Cardiac ventricle fibroblast (primary cell): Measurements from ENCODE around the gene RXYLT1. TPM values are rescaled to one million over a fixed set of nuclear protein-coding genes. Genes with fewer than 3 reads are reported as not detected.

Source experiments
- total RNA-seq: library from RNA; depleted of rRNA; stranded (reverse); fragments of >200 nt; gene quantifications from 2 replicates; pipeline ENCODE4 v1.2.3, GENCODE V29; 2015

The RXYLT1 gene, protein sequence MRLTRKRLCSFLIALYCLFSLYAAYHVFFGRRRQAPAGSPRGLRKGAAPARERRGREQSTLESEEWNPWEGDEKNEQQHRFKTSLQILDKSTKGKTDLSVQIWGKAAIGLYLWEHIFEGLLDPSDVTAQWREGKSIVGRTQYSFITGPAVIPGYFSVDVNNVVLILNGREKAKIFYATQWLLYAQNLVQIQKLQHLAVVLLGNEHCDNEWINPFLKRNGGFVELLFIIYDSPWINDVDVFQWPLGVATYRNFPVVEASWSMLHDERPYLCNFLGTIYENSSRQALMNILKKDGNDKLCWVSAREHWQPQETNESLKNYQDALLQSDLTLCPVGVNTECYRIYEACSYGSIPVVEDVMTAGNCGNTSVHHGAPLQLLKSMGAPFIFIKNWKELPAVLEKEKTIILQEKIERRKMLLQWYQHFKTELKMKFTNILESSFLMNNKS
- 15.5 and 17.2 TPM in 2 replicates for total RNA-seq

DNA sequence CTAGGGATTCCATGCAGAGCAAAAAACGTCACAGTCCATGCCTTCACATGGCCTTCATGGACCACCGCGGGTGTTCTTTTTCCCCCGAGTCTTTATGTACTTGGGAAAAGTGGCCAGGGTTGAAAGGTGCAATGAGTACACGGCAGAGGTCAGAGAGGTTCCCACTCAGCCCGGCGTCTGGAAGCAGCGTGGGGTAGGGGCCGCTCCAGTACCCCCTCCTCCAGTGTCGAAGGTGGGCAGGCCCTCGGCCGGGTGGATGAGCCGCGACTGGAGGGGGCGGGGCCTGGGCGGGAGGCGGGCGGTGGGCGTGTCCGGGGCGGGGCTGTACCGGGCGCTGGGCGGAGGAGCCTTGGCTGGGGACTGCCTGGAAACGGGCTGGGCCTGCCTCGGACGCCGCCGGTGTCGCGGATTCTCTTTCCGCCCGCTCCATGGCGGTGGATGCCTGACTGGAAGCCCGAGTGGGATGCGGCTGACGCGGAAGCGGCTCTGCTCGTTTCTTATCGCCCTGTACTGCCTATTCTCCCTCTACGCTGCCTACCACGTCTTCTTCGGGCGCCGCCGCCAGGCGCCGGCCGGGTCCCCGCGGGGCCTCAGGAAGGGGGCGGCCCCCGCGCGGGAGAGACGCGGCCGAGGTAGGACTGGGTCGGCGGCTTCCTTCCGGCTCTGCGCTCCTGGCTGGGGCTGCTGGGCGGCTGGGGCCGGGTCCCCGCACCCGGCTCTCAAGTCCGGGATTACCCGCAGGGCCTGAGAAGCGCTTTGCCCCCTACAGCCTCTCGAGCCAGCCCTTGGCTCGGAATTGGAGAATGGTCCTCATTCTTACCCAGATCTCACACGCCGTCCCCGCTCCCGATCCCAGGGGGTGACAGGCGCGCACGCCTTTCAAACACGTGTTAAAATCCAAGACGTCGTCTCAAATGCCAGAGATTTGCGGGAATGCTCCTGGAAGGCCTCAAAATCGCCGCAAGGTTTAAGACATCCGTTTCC is at the start of gene RXYLT1:
RXYLT1 (plus strand) TSS at position 412 of the 984 bp plus-strand sequence; CDS start at position 464, 52 bp downstream.

GRCh38 chr12:63844391-63845341 is 65.0 kb downstream of the RXYLT1 start, which contains the start of gene SRGAP1:
Gene SRGAP1, plus strand, starts transcription at chr12:63844700. Its CDS starts 117 bp downstream, at chr12:63844817.

Other genes with a start within 250 kb of the RXYLT1 start
- gene DPY19L2, start 111.4 kb upstream of the RXYLT1 start, total RNA-seq, result 0.19 and 0.68 TPM in 2 replicates
- 15.5 and 17.4 TPM in 2 replicates for gene SRGAP1, start 64.8 kb downstream of the RXYLT1 start, total RNA-seq